ENCODE measurements around the gene ZDHHC24. TPM values are rescaled to one million over a fixed set of nuclear protein-coding genes. Genes with fewer than 3 reads are reported as not detected.

ZDHHC24 gene
- total and polyA plus RNA-seq, 5 donors: 6.3 to 7.8 (median 7.3) TPM

GRCh38 chr11:66557733-66558326 lies 12.0 kb upstream of the ZDHHC24 start:
- Histone ChIP-seq H3K4me1 (ENCODE audit: control insufficient read depth, insufficient read depth, low read length) (peaks cover 3% of the 10 kb centered on the region), H3K27me3 (ENCODE audit: control insufficient read depth, insufficient read depth) (no peaks in the 10 kb centered on the region), H3K9me3 (ENCODE audit: control insufficient read depth, low read length) (no peaks in the 10 kb centered on the region), H3K27ac (ENCODE audit: low read length) (no peak overlapping the region), H3K4me3 (ENCODE audit: low read length) (no peak overlapping the region)
- WGBS: 91% methylated on average over 24 of the region's 24 CpGs
- DNase-seq (no peak), ATAC-seq (no peak)
- intact Hi-C loops (cut with DNase I): no loop called here

DNA sequence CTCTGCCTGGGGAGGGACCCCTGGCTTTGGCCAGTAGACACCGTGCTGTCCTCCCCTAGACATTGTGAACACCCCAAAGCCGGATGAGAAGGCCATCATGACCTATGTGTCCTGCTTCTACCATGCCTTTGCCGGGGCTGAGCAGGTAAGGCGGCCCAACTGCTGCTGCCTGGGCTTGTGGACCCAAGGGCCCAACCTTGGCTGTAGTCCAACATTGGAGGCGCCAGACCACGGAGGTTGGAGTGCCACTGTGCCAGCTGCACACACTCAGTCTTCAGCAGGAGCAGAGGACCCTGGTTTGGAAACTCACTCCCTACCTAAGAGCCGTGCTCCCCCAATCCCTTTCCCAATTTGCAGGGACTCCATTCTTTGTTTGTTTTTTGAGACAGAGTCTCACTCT lies 10.2 kb upstream of the ZDHHC24 start:
- ATAC-seq (no peak), DNase-seq (peak in 1 of 3 donors; percentile 21)
- Histone ChIP-seq H3K4me1 (ENCODE audit: control insufficient read depth, insufficient read depth, low read length) (peaks cover 3% of the 10 kb centered on the region), H3K27me3 (ENCODE audit: control insufficient read depth, insufficient read depth) (no peaks in the 10 kb centered on the region), H3K4me3 (ENCODE audit: low read length) (no peak overlapping the region), H3K9me3 (ENCODE audit: control insufficient read depth, low read length) (no peaks in the 10 kb centered on the region), H3K27ac (ENCODE audit: low read length) (no peak overlapping the region)
- intact Hi-C loops (cut with DNase I): no loop called here
- 86% methylated on average over 7 of the region's 7 CpGs for WGBS

- peak in 1 of 3 donors; percentile 19 for DNase-seq
- Histone ChIP-seq H3K9me3 (ENCODE audit: control insufficient read depth, low read length) (no peaks in the 10 kb centered on the region), H3K4me3 (ENCODE audit: low read length) (no peak overlapping the region), H3K27ac (ENCODE audit: low read length) (no peak overlapping the region), H3K27me3 (ENCODE audit: control insufficient read depth, insufficient read depth) (no peaks in the 10 kb centered on the region), H3K4me1 (ENCODE audit: control insufficient read depth, insufficient read depth, low read length) (peaks cover 3% of the 10 kb centered on the region)
- 70% methylated on average over 3 of the region's 3 CpGs for WGBS
- ATAC-seq: no peak
- intact Hi-C loops (cut with DNase I): no loop called here
Observed at GRCh38 chr11:66555416-66555815, 9.6 kb upstream of the ZDHHC24 start.

GRCh38 chr11:66554602-66555001 lies 8.8 kb upstream of the ZDHHC24 start:
- no peaks in the 10 kb centered on the region for H3K9me3 ChIP-seq (ENCODE audit: control insufficient read depth, low read length)
- no peak overlapping the region for H3K4me3 ChIP-seq (ENCODE audit: low read length)
- H3K27me3 ChIP-seq (ENCODE audit: control insufficient read depth, insufficient read depth): no peaks in the 10 kb centered on the region
- intact Hi-C loops (cut with DNase I): no loop called here
- no peak overlapping the region for H3K27ac ChIP-seq (ENCODE audit: low read length)
- H3K4me1 ChIP-seq (ENCODE audit: control insufficient read depth, insufficient read depth, low read length): peaks cover 3% of the 10 kb centered on the region
- DNase-seq: no peak
- 72% methylated on average over 5 of the region's 5 CpGs for WGBS
- ATAC-seq: no peak

DNA sequence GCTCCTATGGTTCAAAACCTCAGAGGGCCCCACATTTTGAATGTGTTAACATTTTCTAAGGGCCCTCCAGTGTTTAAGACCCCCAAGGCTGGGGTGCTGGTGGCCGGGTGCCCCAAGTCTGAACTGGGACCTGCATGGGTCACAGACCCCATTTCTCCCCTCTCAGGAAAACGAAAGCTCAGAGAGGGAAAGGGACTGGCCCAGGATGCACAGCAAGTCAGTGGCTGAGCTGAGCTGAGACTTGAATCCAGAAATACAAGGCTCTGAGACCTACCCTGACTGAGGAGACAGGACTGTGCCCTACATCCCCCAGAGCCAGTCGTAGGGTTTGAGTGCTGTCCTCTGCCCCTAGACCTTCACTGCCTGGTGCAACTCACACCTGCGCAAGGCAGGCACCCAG lies 5.0 kb upstream of the ZDHHC24 start:
- Histone ChIP-seq H3K9me3 (ENCODE audit: control insufficient read depth, low read length) (no peaks in the 10 kb centered on the region), H3K27me3 (ENCODE audit: control insufficient read depth, insufficient read depth) (no peaks in the 10 kb centered on the region), H3K4me3 (ENCODE audit: low read length) (no peak overlapping the region), H3K4me1 (ENCODE audit: control insufficient read depth, insufficient read depth, low read length) (no peaks in the 10 kb centered on the region), H3K27ac (ENCODE audit: low read length) (no peak overlapping the region)
- 81% methylated on average over 4 of the region's 4 CpGs for WGBS
- DNase-seq (no peak), ATAC-seq (no peak)
- intact Hi-C loops (cut with DNase I): no loop called here

GRCh38 chr11:66549696-66550095 lies 3.8 kb upstream of the ZDHHC24 start:
- 88% methylated on average over 3 of the region's 3 CpGs for WGBS
- DNase-seq (no peak), ATAC-seq (no peak)
- intact Hi-C loops (cut with DNase I): no loop called here
- H3K27me3 ChIP-seq (ENCODE audit: control insufficient read depth, insufficient read depth): no peaks in the 10 kb centered on the region
- H3K9me3 ChIP-seq (ENCODE audit: control insufficient read depth, low read length): no peaks in the 10 kb centered on the region
- H3K27ac ChIP-seq (ENCODE audit: low read length): no peak overlapping the region
- H3K4me3 ChIP-seq (ENCODE audit: low read length): no peak overlapping the region
- H3K4me1 ChIP-seq (ENCODE audit: control insufficient read depth, insufficient read depth, low read length): no peaks in the 10 kb centered on the region

DNA sequence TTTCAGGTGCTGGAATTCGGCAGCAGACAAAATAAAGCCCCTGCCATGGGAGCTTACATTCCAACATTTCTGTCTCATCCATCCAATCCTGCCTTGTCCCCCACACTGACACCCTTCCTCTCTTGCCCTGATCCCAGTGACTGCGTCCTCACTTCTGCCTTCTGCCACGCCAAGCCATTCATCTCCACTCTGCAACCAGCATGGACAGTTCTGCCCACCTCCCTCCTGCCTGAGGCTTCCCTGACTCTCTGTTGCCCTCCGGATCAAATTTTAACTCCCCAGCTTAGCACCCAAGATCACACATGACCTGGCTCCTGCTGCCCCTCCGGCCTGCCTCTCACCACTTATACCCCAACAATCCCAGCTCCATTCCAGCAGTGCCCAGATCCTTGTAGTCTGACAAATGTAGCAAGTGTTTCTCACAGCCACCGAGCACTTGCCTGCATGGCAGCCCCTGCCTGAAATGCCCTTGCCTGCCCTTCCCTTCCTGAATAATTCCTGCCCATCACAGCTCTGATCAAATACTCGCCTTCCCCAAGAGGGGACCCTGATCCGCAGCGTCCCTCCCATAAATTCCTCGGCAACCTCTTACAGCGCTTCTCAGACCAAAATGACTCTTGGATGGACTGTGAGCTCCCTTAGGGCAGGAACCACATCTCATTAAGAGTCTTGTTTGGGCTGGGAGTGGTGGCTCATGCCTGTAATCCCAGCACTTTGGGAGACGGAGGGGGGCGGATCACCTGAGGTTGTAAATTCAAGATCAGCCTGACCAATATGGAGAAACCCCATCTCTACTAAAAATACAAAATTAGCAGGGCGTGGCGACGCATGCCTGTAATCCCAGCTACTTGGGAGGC lies 3.2 kb upstream of the ZDHHC24 start:
- 53% methylated on average over 16 of the region's 16 CpGs for WGBS
- no peaks in the 10 kb centered on the region for H3K4me1 ChIP-seq (ENCODE audit: control insufficient read depth, insufficient read depth, low read length)
- H3K4me3 ChIP-seq (ENCODE audit: low read length): no peak overlapping the region
- DNase-seq (peak in 2 of 3 donors; percentile 18 to 22), ATAC-seq (no peak)
- no peaks in the 10 kb centered on the region for H3K27me3 ChIP-seq (ENCODE audit: control insufficient read depth, insufficient read depth)
- H3K9me3 ChIP-seq (ENCODE audit: control insufficient read depth, low read length): no peaks in the 10 kb centered on the region
- intact Hi-C loops (cut with DNase I): no loop called here
- H3K27ac ChIP-seq (ENCODE audit: low read length): no peak overlapping the region

DNA sequence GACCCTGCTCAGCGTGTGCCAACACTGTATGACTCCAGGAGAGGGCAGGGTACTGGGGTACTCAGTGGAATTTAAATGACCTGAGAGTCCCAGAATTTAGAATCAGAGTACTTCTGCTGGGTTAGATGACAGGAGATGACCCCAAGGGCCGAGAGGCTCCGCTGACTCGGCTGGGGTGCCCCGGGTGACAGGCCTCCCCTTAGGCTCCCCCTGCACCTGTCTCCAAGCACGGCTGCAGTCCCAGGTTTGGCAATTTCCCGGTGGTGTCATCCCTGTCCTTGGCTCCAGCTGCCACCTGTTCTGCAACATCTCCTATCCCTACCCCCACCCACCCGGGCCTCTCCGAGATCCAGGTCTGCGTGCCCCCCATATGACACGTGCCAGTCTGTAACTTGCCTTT lies 2.2 kb upstream of the ZDHHC24 start:
- ATAC-seq (no peak), DNase-seq (peak in 1 of 3 donors; percentile 37)
- H3K27me3 ChIP-seq (ENCODE audit: control insufficient read depth, insufficient read depth): no peaks in the 10 kb centered on the region
- no peaks in the 10 kb centered on the region for H3K9me3 ChIP-seq (ENCODE audit: control insufficient read depth, low read length)
- no peaks in the 10 kb centered on the region for H3K4me1 ChIP-seq (ENCODE audit: control insufficient read depth, insufficient read depth, low read length)
- H3K4me3 ChIP-seq (ENCODE audit: low read length): no peak overlapping the region
- no peak overlapping the region for H3K27ac ChIP-seq (ENCODE audit: low read length)
- intact Hi-C loops (cut with DNase I): no loop called here
- WGBS: 57% methylated on average over 11 of the region's 11 CpGs

GRCh38 chr11:66547662-66548009 lies 1.8 kb upstream of the ZDHHC24 start:
- WGBS: 35% methylated on average over 5 of the region's 5 CpGs
- ATAC-seq (no peak), DNase-seq (peak in 1 of 3 donors; percentile 41)
- Histone ChIP-seq H3K27me3 (ENCODE audit: control insufficient read depth, insufficient read depth) (no peaks in the 10 kb centered on the region), H3K9me3 (ENCODE audit: control insufficient read depth, low read length) (no peaks in the 10 kb centered on the region), H3K4me3 (ENCODE audit: low read length) (no peak overlapping the region), H3K27ac (ENCODE audit: low read length) (no peak overlapping the region), H3K4me1 (ENCODE audit: control insufficient read depth, insufficient read depth, low read length) (no peaks in the 10 kb centered on the region)
- intact Hi-C loops (cut with DNase I): no loop called here

DNA sequence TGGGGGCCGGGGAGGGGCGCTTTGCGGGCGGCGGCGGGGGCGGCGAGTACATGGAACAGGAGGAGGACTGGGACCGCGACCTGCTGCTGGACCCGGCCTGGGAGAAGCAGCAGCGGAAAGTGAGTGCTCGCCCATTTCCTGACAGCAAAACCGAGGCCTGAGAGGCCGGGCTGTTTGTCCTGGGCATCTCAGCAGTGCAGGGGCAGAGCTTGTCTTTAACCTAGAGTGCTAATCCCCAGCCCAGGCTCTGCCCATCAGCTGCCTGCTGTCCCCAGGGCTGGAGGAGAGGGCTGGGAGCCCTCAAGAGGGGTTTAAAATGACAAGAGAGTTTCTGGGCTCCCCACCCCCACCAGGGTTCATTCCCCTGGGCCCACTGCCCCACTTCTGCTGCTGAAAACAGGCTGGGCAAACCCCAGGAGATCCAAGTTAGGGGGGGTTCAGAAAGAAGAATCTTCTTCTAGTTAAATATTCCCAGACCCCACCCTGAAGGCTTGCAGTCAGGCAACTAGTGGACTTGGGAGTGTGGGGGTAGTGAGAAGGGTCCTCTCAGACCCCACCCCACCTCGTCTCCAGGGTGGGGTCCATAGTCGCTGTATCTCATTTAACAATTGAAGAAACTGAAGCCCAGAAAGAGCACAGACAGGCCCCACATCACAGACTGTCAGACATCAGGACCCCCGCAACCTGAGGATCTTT lies 1.3 kb upstream of the ZDHHC24 start:
- WGBS: 24% methylated on average over 18 of the region's 18 CpGs

GRCh38 chr11:66546368-66546965 lies 619 bp upstream of the ZDHHC24 start, which contains the start of gene ACTN3:
Gene ACTN3, plus strand, starts transcription at chr11:66546903. Its CDS starts 35 bp downstream, at chr11:66546938.
- H3K4me1 ChIP-seq (ENCODE audit: control insufficient read depth, insufficient read depth, low read length): no peaks in the 10 kb centered on the region
- peak; percentile 22 to 43 for ATAC-seq
- DNase-seq: peak; percentile 46 to 84 (median 81)
- no peaks in the 10 kb centered on the region for H3K9me3 ChIP-seq (ENCODE audit: control insufficient read depth, low read length)
- WGBS: 2% methylated on average over 37 of the region's 37 CpGs
- peak within 1 kb of the TSS; percentile 53 for H3K4me3 ChIP-seq (ENCODE audit: low read length)
- intact Hi-C loops (cut with DNase I): no loop called here
- H3K27me3 ChIP-seq (ENCODE audit: control insufficient read depth, insufficient read depth): no peaks in the 10 kb centered on the region
- peak within 1 kb of the TSS; percentile 24 for H3K27ac ChIP-seq (ENCODE audit: low read length)

More for the DNA sequence above, 1.3 kb upstream of the ZDHHC24 start:
- H3K27me3 ChIP-seq (ENCODE audit: control insufficient read depth, insufficient read depth): no peaks in the 10 kb centered on the region
- no peaks in the 10 kb centered on the region for H3K4me1 ChIP-seq (ENCODE audit: control insufficient read depth, insufficient read depth, low read length)
- DNase-seq (peak in 1 of 3 donors; percentile 52), ATAC-seq (no peak)
- intact Hi-C loops (cut with DNase I): no loop called here
- no peak overlapping the region for H3K27ac ChIP-seq (ENCODE audit: low read length)
- H3K9me3 ChIP-seq (ENCODE audit: control insufficient read depth, low read length): no peaks in the 10 kb centered on the region
- peak overlapping the region; percentile 53 for H3K4me3 ChIP-seq (ENCODE audit: low read length)
